Activated T-cell treated with anti-CD3 and anti-CD28 coated beads, Interleukin-2, amount 50 U/mL, for 4 hours (primary cell): Measurements from ENCODE around the gene PALM3. TPM values are rescaled to one million over a fixed set of nuclear protein-coding genes. Genes with fewer than 3 reads are reported as not detected.

Experiments used
- ATAC-seq, 2 donors: fragments of 200-7000 bp; cut with Tn5 transposase; one replicate each; pipeline ENCODE4 v1.10.0; 2021
- DNase-seq: peaks from one replicate; pipeline ENCODE4 v3.0.0-alpha.2; 2020
- H3K27me3 Mint-ChIP-seq: one replicate; pipeline ENCODE4 v1.8.0; 2021; ENCODE audit warnings: low read depth, mixed read lengths
- H3K36me3 Mint-ChIP-seq: one replicate; pipeline ENCODE4 v1.8.0; 2022; ENCODE audit warnings: mixed read lengths; ENCODE audit not compliant: insufficient read depth
- H3K4me1 Mint-ChIP-seq: one replicate; pipeline ENCODE4 v1.8.0; 2021; ENCODE audit warnings: low read depth, mixed read lengths
- H3K4me3 Mint-ChIP-seq: one replicate; pipeline ENCODE4 v1.8.0; 2021; ENCODE audit warnings: mild to moderate bottlenecking, moderate library complexity, mixed read lengths
- H3K9me3 Mint-ChIP-seq: one replicate; pipeline ENCODE4 v1.8.0; 2021; ENCODE audit warnings: mixed read lengths
- total RNA-seq, 3 donors: library from RNA; stranded (reverse); gene quantifications; one replicate each; pipeline ENCODE4 v1.2.1, GENCODE V29; 2021

The PALM3 gene
- total RNA-seq, 3 donors from 2014 or later: not detected

- H3K36me3 Mint-ChIP-seq: peaks cover 8% of the 10 kb centered on the region
- no peaks in the 10 kb centered on the region for H3K27me3 Mint-ChIP-seq
- peaks cover 7% of the 10 kb centered on the region for H3K9me3 Mint-ChIP-seq
- ATAC-seq: no peak
- H3K4me1 Mint-ChIP-seq: peaks cover 9% of the 10 kb centered on the region
- DNase-seq: no peak
- H3K4me3 Mint-ChIP-seq: no peak overlapping the region
Observed at GRCh38 chr19:14094854-14095253, 33.0 kb upstream of the PALM3 start.

GRCh38 chr19:14093117-14093823 is 31.4 kb upstream of the PALM3 start:
- H3K36me3 Mint-ChIP-seq: peaks cover 12% of the 10 kb centered on the region
- no peak for ATAC-seq
- H3K4me3 Mint-ChIP-seq: no peak overlapping the region
- DNase-seq: no peak
- H3K9me3 Mint-ChIP-seq: peaks cover 7% of the 10 kb centered on the region
- H3K4me1 Mint-ChIP-seq: peaks cover 13% of the 10 kb centered on the region
- no peaks in the 10 kb centered on the region for H3K27me3 Mint-ChIP-seq

- Mint-ChIP-seq H3K4me1 (peaks cover 13% of the 10 kb centered on the region), H3K36me3 (peaks cover 12% of the 10 kb centered on the region), H3K9me3 (peaks cover 7% of the 10 kb centered on the region), H3K27me3 (no peaks in the 10 kb centered on the region), H3K4me3 (peak overlapping the region; percentile 97)
- ATAC-seq (peak; percentile 2 to 3), DNase-seq (no peak)
Observed at GRCh38 chr19:14091813-14092462, 30.1 kb upstream of the PALM3 start.

- H3K9me3 Mint-ChIP-seq: peaks cover 7% of the 10 kb centered on the region
- H3K36me3 Mint-ChIP-seq: peaks cover 8% of the 10 kb centered on the region
- H3K4me1 Mint-ChIP-seq: peaks cover 13% of the 10 kb centered on the region
- ATAC-seq: peak; percentile 76 to 77
- H3K4me3 Mint-ChIP-seq: peak overlapping the region; percentile 97
- H3K27me3 Mint-ChIP-seq: no peaks in the 10 kb centered on the region
- peak; percentile 55 for DNase-seq
Observed at GRCh38 chr19:14091081-14091812, 29.4 kb upstream of the PALM3 start.

- Mint-ChIP-seq H3K27me3 (no peaks in the 10 kb centered on the region), H3K4me3 (peak within 1 kb of the TSS; percentile 97), H3K36me3 (peaks cover 8% of the 10 kb centered on the region), H3K9me3 (peaks cover 7% of the 10 kb centered on the region), H3K4me1 (peaks cover 13% of the 10 kb centered on the region)
- DNase-seq: peak; percentile 85
- ATAC-seq: peak; percentile 65 to 68
Observed at GRCh38 chr19:14090509-14091080, 28.7 kb upstream of the PALM3 start, which contains the start of gene SAMD1. TSS of gene SAMD1 (minus strand) at chr19:14090751.

- no peaks in the 10 kb centered on the region for H3K27me3 Mint-ChIP-seq
- DNase-seq (peak; percentile 40), ATAC-seq (peak; percentile 19 to 23)
- H3K9me3 Mint-ChIP-seq: peaks cover 7% of the 10 kb centered on the region
- peaks cover 8% of the 10 kb centered on the region for H3K36me3 Mint-ChIP-seq
- H3K4me1 Mint-ChIP-seq: peaks cover 13% of the 10 kb centered on the region
- H3K4me3 Mint-ChIP-seq: peak overlapping the region; percentile 83
Observed at GRCh38 chr19:14089662-14090508, 28.0 kb upstream of the PALM3 start.

GRCh38 chr19:14089412-14089661 is 27.5 kb upstream of the PALM3 start:
- DNase-seq (peak; percentile 15), ATAC-seq (no peak)
- H3K36me3 Mint-ChIP-seq: peaks cover 8% of the 10 kb centered on the region
- H3K4me1 Mint-ChIP-seq: peaks cover 13% of the 10 kb centered on the region
- H3K27me3 Mint-ChIP-seq: no peaks in the 10 kb centered on the region
- H3K4me3 Mint-ChIP-seq: peak overlapping the region; percentile 83
- H3K9me3 Mint-ChIP-seq: peaks cover 7% of the 10 kb centered on the region

- Mint-ChIP-seq H3K4me1 (peaks cover 13% of the 10 kb centered on the region), H3K9me3 (peaks cover 7% of the 10 kb centered on the region), H3K4me3 (peak overlapping the region; percentile 83), H3K27me3 (no peaks in the 10 kb centered on the region), H3K36me3 (peaks cover 8% of the 10 kb centered on the region)
- ATAC-seq (no peak), DNase-seq (no peak)
Observed at GRCh38 chr19:14088634-14089411, 26.9 kb upstream of the PALM3 start.

GRCh38 chr19:14086098-14086497 is 24.2 kb upstream of the PALM3 start:
- DNase-seq (no peak), ATAC-seq (no peak)
- peaks cover 12% of the 10 kb centered on the region for H3K4me1 Mint-ChIP-seq
- H3K9me3 Mint-ChIP-seq: no peaks in the 10 kb centered on the region
- H3K36me3 Mint-ChIP-seq: peaks cover 8% of the 10 kb centered on the region
- no peaks in the 10 kb centered on the region for H3K27me3 Mint-ChIP-seq
- H3K4me3 Mint-ChIP-seq: no peak overlapping the region

- no peak within 1 kb of the TSS for H3K4me3 Mint-ChIP-seq
- H3K36me3 Mint-ChIP-seq: peaks cover 8% of the 10 kb centered on the region
- H3K27me3 Mint-ChIP-seq: no peaks in the 10 kb centered on the region
- H3K4me1 Mint-ChIP-seq: peaks cover 14% of the 10 kb centered on the region
- H3K9me3 Mint-ChIP-seq: no peaks in the 10 kb centered on the region
- no peak for ATAC-seq
- no peak for DNase-seq
Observed at GRCh38 chr19:14085309-14085995, 23.6 kb upstream of the PALM3 start, which contains the start of gene C19orf67. TSS of gene C19orf67 (minus strand) at chr19:14085783. CDS start at chr19:14085627, 156 bp downstream.

- Mint-ChIP-seq H3K4me3 (peak overlapping the region; percentile 90), H3K9me3 (no peaks in the 10 kb centered on the region)
- DNase-seq: no peak
Observed at GRCh38 chr19:14082675-14082960, 20.7 kb upstream of the PALM3 start.

GRCh38 chr19:14081797-14082674 is 20.2 kb upstream of the PALM3 start:
- H3K4me3 Mint-ChIP-seq: peak overlapping the region; percentile 90
- H3K9me3 Mint-ChIP-seq: no peaks in the 10 kb centered on the region
- DNase-seq (peak; percentile 20), ATAC-seq (peak in 1 of 2 donors; percentile 12)
- no peaks in the 10 kb centered on the region for H3K36me3 Mint-ChIP-seq
- peaks cover 12% of the 10 kb centered on the region for H3K4me1 Mint-ChIP-seq
- no peaks in the 10 kb centered on the region for H3K27me3 Mint-ChIP-seq

More at GRCh38 chr19:14082675-14082960, 20.7 kb upstream of the PALM3 start:
- ATAC-seq: no peak
- H3K27me3 Mint-ChIP-seq: no peaks in the 10 kb centered on the region
- no peaks in the 10 kb centered on the region for H3K36me3 Mint-ChIP-seq
- H3K4me1 Mint-ChIP-seq: peaks cover 12% of the 10 kb centered on the region
